HAP-1 (cell line): ENCODE measurements around the gene SLC6A3.
A peak's percentile ranks its signal among the peaks of the same experiment; 100 is the strongest.
"Not testable (repeated sequence)": the region's sequence is repeated elsewhere in the genome, so short reads cannot be mapped to it uniquely, and the experiment has no call there.

Source experiments
- DNase-seq, 2 experiments: peaks; one replicate each; pipeline ENCODE4 v3.0.0-alpha.2; 2016 to 2020; ENCODE audit warnings: low spot score in 2 of 2
- H3K27me3 ChIP-seq: fragments of 250-450 bp; sonication (Bioruptor Pico); 2 replicates; pipeline ENCODE4 v1.5.1; 2020; ENCODE audit warnings: low read depth, mild to moderate bottlenecking, moderate library complexity
- H3K36me3 ChIP-seq: fragments of 250-450 bp; sonication (Bioruptor Pico); replicated peaks from 2 replicates; pipeline ENCODE4 v1.5.1; 2020; ENCODE audit warnings: mild to moderate bottlenecking
- H3K4me1 ChIP-seq: fragments of 250-450 bp; sonication (Bioruptor Pico); 2 replicates; pipeline ENCODE4 v1.5.1; 2020; ENCODE audit warnings: mild to moderate bottlenecking
- H3K4me3 ChIP-seq: fragments of 250-450 bp; sonication (Bioruptor Pico); 2 replicates; pipeline ENCODE4 v1.5.1; 2020; ENCODE audit warnings: mild to moderate bottlenecking, moderate library complexity
- H3K9me3 ChIP-seq: fragments of 250-450 bp; sonication (Bioruptor Pico); 2 replicates; pipeline ENCODE4 v1.5.1; 2020; ENCODE audit warnings: mild to moderate bottlenecking, moderate library complexity
- in situ Hi-C: fragments of 300-500 bp; cut with MboI; formaldehyde crosslinking; loops from 3 replicates; pipeline ENCODE4 v1.14.3; 2020; ENCODE audit warnings: low sequenced_read_pairs, inconsistent platforms, mixed read lengths

SLC6A3 gene

GRCh38 chr5:1481959-1482331 is 36.7 kb upstream of the SLC6A3 start:
- no peak for DNase-seq
- Histone ChIP-seq H3K9me3 (no peaks in the 10 kb centered on the region), H3K27me3 (no peaks in the 10 kb centered on the region), H3K4me1 (no peaks in the 10 kb centered on the region), H3K36me3 (peaks cover 32% of the 10 kb centered on the region), H3K4me3 (no peak overlapping the region)
- in situ Hi-C loops, result no loop called here

DNA sequence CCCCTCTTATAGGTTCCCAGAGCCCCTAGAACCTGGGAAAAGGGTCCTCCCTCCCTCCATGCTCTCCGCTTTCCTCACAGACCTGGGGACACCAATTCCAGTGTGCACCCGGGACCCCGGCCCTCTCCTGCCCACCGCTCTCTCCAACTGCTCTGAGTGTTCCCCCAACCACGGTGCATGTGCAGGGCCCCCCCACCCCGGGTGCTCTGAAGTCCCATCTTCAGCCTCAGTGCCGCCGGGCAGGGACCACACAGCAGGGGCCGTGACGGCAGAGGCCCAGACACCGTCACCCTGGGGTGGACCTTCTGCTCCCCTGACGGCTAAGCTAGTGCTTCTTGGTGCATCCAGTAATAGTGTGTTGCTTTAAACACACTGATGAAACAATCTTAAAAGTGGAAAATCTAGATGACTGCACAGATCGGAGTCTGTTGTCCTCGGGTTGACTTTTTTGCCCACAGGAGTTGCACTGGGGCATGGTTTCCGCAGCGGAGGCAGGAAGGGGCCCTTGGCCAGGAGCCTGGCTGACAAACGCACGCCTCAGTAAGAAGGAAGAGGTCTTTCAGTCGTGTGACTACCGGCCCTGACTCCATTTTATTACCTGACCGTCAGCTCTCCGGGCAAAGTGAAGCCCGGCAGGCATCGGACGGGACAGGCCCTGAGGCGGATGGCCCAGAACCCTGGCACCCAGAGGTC is 36.2 kb upstream of the SLC6A3 start:
- Histone ChIP-seq H3K27me3 (no peaks in the 10 kb centered on the region), H3K36me3 (peaks cover 29% of the 10 kb centered on the region), H3K4me3 (no peak overlapping the region), H3K9me3 (no peaks in the 10 kb centered on the region), H3K4me1 (no peaks in the 10 kb centered on the region)
- DNase-seq, result no peak
- in situ Hi-C loops, result no loop called here

DNA sequence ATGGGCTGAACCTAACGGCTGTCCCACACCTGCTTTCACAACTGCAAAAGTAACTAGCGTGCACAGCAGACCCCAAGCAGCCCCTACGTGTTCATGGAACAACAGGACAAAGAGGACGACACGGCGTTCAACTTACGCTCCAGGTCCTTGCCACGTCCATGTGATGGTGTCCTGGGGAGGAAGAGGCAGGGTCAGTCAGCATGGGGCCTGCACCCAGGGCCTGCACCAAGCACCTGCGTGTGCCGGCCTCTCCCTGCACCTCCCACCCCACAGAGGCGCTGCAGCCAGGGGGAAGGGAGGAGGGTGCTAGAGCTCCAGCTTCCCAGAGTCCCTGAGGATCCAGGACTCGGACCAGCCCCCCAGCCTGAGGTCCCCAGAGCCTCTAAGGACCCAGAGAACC is 35.6 kb upstream of the SLC6A3 start:
- in situ Hi-C loops, result no loop called here
- no peak for DNase-seq
- peaks cover 29% of the 10 kb centered on the region for H3K36me3 ChIP-seq
- H3K9me3 ChIP-seq, result no peaks in the 10 kb centered on the region
- no peak overlapping the region for H3K4me3 ChIP-seq
- no peaks in the 10 kb centered on the region for H3K27me3 ChIP-seq
- no peaks in the 10 kb centered on the region for H3K4me1 ChIP-seq

GRCh38 chr5:1480217-1480616 is 35.0 kb upstream of the SLC6A3 start:
- peaks cover 28% of the 10 kb centered on the region for H3K36me3 ChIP-seq
- no peak for DNase-seq

DNA sequence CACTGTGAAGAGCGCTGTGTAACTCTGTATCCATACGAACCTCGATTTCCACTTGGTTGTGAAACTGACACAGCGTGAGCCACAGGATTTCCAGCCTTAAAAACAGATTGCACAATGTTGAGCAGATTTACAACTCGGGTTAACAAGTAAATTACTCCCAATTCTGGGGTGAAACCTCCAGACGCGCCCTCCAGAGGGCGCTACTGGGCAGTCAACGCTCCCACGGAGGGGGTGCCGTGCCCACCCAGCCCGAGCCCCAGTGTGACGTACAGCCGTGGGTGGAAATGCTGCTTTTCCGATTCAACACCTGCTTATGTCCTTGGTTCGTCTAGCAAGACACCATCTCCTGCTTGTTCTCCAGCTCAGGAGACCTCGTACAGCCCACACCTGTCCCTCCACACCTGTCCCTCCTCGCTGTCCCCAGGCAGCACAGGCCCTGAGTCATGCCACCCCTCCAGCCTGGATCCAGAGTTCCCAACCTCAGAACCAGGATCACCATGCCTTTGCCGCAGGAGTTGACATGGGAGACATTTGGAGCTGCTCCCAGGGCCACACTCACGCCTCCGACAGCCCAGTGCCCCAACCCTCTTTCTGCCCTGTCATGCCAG is 34.4 kb upstream of the SLC6A3 start:
- peak in 1 of 2 experiments; percentile 58 for DNase-seq
- no peaks in the 10 kb centered on the region for H3K27me3 ChIP-seq
- no peaks in the 10 kb centered on the region for H3K4me1 ChIP-seq
- H3K9me3 ChIP-seq, result no peaks in the 10 kb centered on the region
- H3K4me3 ChIP-seq, result no peak overlapping the region
- in situ Hi-C loops, result no loop called here
- peaks cover 29% of the 10 kb centered on the region for H3K36me3 ChIP-seq

More at GRCh38 chr5:1480217-1480616, 35.0 kb upstream of the SLC6A3 start:
- no peaks in the 10 kb centered on the region for H3K9me3 ChIP-seq
- no peak overlapping the region for H3K4me3 ChIP-seq
- in situ Hi-C loops, result no loop called here
- no peaks in the 10 kb centered on the region for H3K27me3 ChIP-seq
- H3K4me1 ChIP-seq, result no peaks in the 10 kb centered on the region

GRCh38 chr5:1479066-1479465 is 33.8 kb upstream of the SLC6A3 start:
- H3K36me3 ChIP-seq, result peaks cover 31% of the 10 kb centered on the region
- H3K9me3 ChIP-seq, result no peaks in the 10 kb centered on the region
- in situ Hi-C loops, result no loop called here
- DNase-seq, result no peak
- no peak overlapping the region for H3K4me3 ChIP-seq
- H3K4me1 ChIP-seq, result no peaks in the 10 kb centered on the region
- H3K27me3 ChIP-seq, result no peaks in the 10 kb centered on the region

- no peak overlapping the region for H3K4me3 ChIP-seq
- no peaks in the 10 kb centered on the region for H3K27me3 ChIP-seq
- no peak for DNase-seq
- H3K4me1 ChIP-seq, result no peaks in the 10 kb centered on the region
- in situ Hi-C loops, result no loop called here
- H3K36me3 ChIP-seq, result peaks cover 35% of the 10 kb centered on the region
- no peaks in the 10 kb centered on the region for H3K9me3 ChIP-seq
These were observed 33.2 kb upstream of the SLC6A3 start for GRCh38 chr5:1478271-1479035.

- Histone ChIP-seq H3K4me3 (no peak overlapping the region), H3K27me3 (no peaks in the 10 kb centered on the region), H3K9me3 (no peaks in the 10 kb centered on the region), H3K36me3 (peaks cover 45% of the 10 kb centered on the region), H3K4me1 (no peaks in the 10 kb centered on the region)
- in situ Hi-C loops, result no loop called here
- no peak for DNase-seq
These were observed 32.1 kb upstream of the SLC6A3 start for GRCh38 chr5:1477341-1477740.

GRCh38 chr5:1476967-1477310 is 31.7 kb upstream of the SLC6A3 start:
- Histone ChIP-seq H3K27me3 (no peaks in the 10 kb centered on the region), H3K4me3 (no peak overlapping the region), H3K36me3 (peaks cover 48% of the 10 kb centered on the region), H3K4me1 (no peaks in the 10 kb centered on the region), H3K9me3 (no peaks in the 10 kb centered on the region)
- in situ Hi-C loops, result no loop called here
- no peak for DNase-seq

- H3K36me3 ChIP-seq, result peaks cover 48% of the 10 kb centered on the region
- no peaks in the 10 kb centered on the region for H3K4me1 ChIP-seq
- H3K9me3 ChIP-seq, result no peaks in the 10 kb centered on the region
- no peak for DNase-seq
- in situ Hi-C loops, result no loop called here
- H3K4me3 ChIP-seq, result no peak overlapping the region
- no peaks in the 10 kb centered on the region for H3K27me3 ChIP-seq
These were observed 31.1 kb upstream of the SLC6A3 start for GRCh38 chr5:1476181-1476966.

GRCh38 chr5:1475544-1475900 is 30.3 kb upstream of the SLC6A3 start:
- H3K36me3 ChIP-seq, result peaks cover 51% of the 10 kb centered on the region
- not testable (repeated sequence) for H3K4me1 ChIP-seq

DNA sequence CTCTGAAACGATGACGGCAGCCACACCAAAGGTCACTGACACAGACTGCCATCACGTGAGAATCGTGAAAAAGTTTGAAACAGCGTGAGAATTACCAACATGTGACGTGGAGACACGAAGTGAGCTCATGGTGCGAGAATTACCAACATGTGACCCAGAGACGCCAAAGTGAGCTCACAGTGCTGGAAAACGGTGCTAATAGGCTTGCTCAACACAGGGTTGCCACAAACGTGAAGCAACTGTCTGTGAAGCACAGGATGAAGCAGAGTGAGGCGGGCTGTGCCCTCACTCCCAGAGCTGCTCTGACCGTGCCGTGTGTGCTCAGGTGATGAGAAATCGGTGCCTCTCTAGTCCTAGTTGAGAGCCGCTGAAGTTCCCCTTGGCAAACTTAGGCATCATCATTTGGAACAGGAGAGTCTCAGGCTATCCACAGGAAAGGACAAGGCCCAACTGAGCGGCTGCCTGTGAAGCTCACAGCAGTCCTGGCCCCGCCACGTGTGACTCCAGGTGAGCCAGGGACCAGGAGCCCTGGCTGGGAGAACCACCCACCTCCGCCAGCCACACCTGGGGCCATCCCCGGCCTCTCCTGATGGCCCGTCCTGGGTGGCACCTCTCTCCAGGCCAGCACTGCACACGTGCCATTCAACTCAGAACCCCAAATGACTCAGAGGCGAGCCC is 29.8 kb upstream of the SLC6A3 start:
- in situ Hi-C loops, result no loop called here
- no peak for DNase-seq
- peaks cover 56% of the 10 kb centered on the region for H3K36me3 ChIP-seq
- no peak overlapping the region for H3K4me3 ChIP-seq
- no peaks in the 10 kb centered on the region for H3K27me3 ChIP-seq
- H3K9me3 ChIP-seq, result no peaks in the 10 kb centered on the region
- H3K4me1 ChIP-seq, result no peaks in the 10 kb centered on the region

More at GRCh38 chr5:1475544-1475900, 30.3 kb upstream of the SLC6A3 start:
- H3K27me3 ChIP-seq, in situ Hi-C loops, H3K4me3 ChIP-seq, DNase-seq, H3K9me3 ChIP-seq: not testable (repeated sequence)

DNA sequence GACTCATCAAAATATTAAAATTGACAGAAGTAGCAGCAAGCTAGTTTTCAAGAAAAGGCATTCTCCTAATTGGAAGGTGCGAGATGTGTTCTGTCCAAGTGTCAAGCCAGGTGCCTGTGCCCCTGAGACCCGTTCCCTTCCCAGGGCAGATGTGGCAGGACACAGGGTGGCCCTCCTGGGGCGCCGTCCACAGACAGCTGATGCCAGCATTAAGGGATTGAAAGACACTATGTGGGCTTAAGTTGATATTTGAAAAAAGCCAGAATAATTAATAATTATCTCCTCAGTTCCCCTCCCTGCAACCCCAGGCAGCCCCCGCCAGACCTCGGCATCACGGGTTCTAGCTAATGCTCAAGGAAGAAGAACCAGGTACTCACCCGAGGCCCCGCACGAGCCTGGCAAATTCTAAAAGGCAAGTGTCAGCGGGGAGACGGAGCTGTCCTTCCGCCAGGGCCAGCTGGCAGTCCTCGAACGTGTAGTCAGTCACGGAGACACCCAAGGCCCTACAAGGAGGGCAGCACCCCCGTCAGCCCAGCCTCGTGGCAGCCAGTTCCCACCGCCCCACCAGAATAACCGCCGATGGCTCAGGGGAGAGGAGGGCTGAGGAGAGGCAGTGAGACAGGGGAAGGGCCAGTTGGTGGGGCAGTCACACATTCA is 29.1 kb upstream of the SLC6A3 start:
- Histone ChIP-seq H3K36me3 (peaks cover 52% of the 10 kb centered on the region), H3K4me3 (no peak overlapping the region), H3K9me3 (no peaks in the 10 kb centered on the region), H3K27me3 (no peaks in the 10 kb centered on the region), H3K4me1 (no peaks in the 10 kb centered on the region)
- in situ Hi-C loops, result no loop called here
- DNase-seq, result no peak
